ENCODE measurements around the gene CRYGN. TPM values are rescaled to one million over a fixed set of nuclear protein-coding genes. Genes with fewer than 3 reads are reported as not detected.

Gene CRYGN

Small RNA genes within 50 kb of the gene (small RNA-seq; reads per million reads assigned to genes)
- gene MIR3907 (ENCODE audit: insufficient read depth) (not detected), gene RN7SL76P (ENCODE audit: insufficient read depth) (not detected)
